HG02870 (cell line): ENCODE results near the gene HHAT.
A peak's percentile ranks its signal among the peaks of the same experiment; 100 is the strongest.

ENCODE experiments used
- ATAC-seq: cut with Tn5 transposase; IDR thresholded peaks from one replicate; pipeline ENCODE4 v1.9.1; 2021; ENCODE audit warnings: mild to moderate bottlenecking, moderate library complexity; ENCODE audit not compliant: unreplicated experiment

Gene HHAT

GRCh38 chr1:210313046-210313595 lies 15.6 kb upstream of the HHAT start:
- ATAC-seq = no peak

GRCh38 chr1:210313921-210314320 lies 14.8 kb upstream of the HHAT start:
- no peak for ATAC-seq

- ATAC-seq = no peak
These were observed 13.2 kb upstream of the HHAT start for GRCh38 chr1:210315529-210315928.

GRCh38 chr1:210321131-210321530 lies 7.6 kb upstream of the HHAT start:
- ATAC-seq = no peak

- no peak for ATAC-seq
These were observed 7.2 kb upstream of the HHAT start for GRCh38 chr1:210321552-210321951.

GRCh38 chr1:210323957-210324356 lies 4.7 kb upstream of the HHAT start:
- no peak for ATAC-seq

- no peak for ATAC-seq
These were observed 3.6 kb upstream of the HHAT start for GRCh38 chr1:210325026-210325670.

- ATAC-seq = no peak
These were observed 513 bp upstream of the HHAT start for GRCh38 chr1:210328032-210328745.

GRCh38 chr1:210330279-210330866 lies 1.7 kb downstream of the HHAT start:
- no peak for ATAC-seq

- no peak for ATAC-seq
These were observed 3.5 kb downstream of the HHAT start for GRCh38 chr1:210332233-210332632.

GRCh38 chr1:210332719-210333398 lies 4.2 kb downstream of the HHAT start:
- ATAC-seq = peak; percentile 77

GRCh38 chr1:210335001-210335400 lies 6.3 kb downstream of the HHAT start:
- no peak for ATAC-seq

GRCh38 chr1:210336362-210336761 lies 7.7 kb downstream of the HHAT start:
- no peak for ATAC-seq

- ATAC-seq = no peak
These were observed 10.8 kb downstream of the HHAT start for GRCh38 chr1:210339500-210339899.

- ATAC-seq = no peak
These were observed 11.6 kb downstream of the HHAT start for GRCh38 chr1:210340311-210340710.

- ATAC-seq = no peak
These were observed 12.1 kb downstream of the HHAT start for GRCh38 chr1:210340841-210341240.

- ATAC-seq = peak; percentile 59
These were observed 14.5 kb downstream of the HHAT start for GRCh38 chr1:210342986-210343780.

GRCh38 chr1:210344706-210345105 lies 16.0 kb downstream of the HHAT start:
- ATAC-seq = no peak

- no peak for ATAC-seq
These were observed 18.4 kb downstream of the HHAT start for GRCh38 chr1:210347112-210347511.

GRCh38 chr1:210351496-210351895 lies 22.8 kb downstream of the HHAT start:
- no peak for ATAC-seq

- no peak for ATAC-seq
These were observed 23.9 kb downstream of the HHAT start for GRCh38 chr1:210352575-210352974.
